HG03558 (cell line): ENCODE measurements around the gene ARHGAP32.

Experiments used
- ATAC-seq: cut with Tn5 transposase; IDR thresholded peaks from one replicate; pipeline ENCODE4 v1.9.1; 2021; ENCODE audit warnings: moderate number of reproducible peaks; ENCODE audit not compliant: unreplicated experiment; ENCODE audit errors: extremely low read depth

ARHGAP32 gene

GRCh38 chr11:129192150-129192549 lies at the start of gene ARHGAP32:
ARHGAP32 (minus strand) TSS chr11:129192325; CDS start chr11:129192198, 127 bp downstream.
- no peak for ATAC-seq

- ATAC-seq = no peak
Observed at GRCh38 chr11:129239207-129239606, 47.1 kb upstream of the ARHGAP32 start.

GRCh38 chr11:129237880-129238638 lies 45.9 kb upstream of the ARHGAP32 start:
- no peak for ATAC-seq

GRCh38 chr11:129237456-129237855 lies 45.3 kb upstream of the ARHGAP32 start:
- no peak for ATAC-seq

- ATAC-seq = no peak
Observed at GRCh38 chr11:129236850-129237249, 44.7 kb upstream of the ARHGAP32 start.

- ATAC-seq = no peak
Observed at GRCh38 chr11:129234978-129235377, 42.9 kb upstream of the ARHGAP32 start.

GRCh38 chr11:129230006-129230405 lies 37.9 kb upstream of the ARHGAP32 start:
- no peak for ATAC-seq

DNA sequence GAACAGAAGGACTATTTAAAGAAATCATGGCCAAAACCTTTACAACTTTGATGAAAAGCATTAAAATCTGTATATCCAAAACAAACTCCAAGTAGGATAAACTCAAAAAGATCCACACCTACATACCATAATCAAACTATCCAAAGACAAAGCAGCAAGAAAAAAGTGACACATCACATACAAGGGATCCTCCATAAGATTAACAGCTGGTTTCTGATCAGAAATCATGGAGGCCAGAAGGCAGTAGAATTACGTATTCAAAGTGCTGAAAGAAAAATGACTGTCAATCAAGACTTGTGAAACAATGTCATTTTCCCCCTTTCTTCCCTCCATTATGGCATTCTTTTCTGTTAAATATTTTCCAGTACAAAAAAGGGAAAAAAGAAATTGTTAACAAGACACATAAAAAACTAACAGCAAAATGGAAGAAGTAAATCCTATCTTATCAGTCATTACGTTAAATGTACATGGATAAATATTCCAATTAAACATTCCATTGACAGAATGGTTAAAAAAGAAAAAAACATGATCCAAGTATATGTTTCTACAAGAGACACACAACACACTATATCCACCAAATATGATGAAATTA lies 34.2 kb upstream of the ARHGAP32 start:
- ATAC-seq = no peak

DNA sequence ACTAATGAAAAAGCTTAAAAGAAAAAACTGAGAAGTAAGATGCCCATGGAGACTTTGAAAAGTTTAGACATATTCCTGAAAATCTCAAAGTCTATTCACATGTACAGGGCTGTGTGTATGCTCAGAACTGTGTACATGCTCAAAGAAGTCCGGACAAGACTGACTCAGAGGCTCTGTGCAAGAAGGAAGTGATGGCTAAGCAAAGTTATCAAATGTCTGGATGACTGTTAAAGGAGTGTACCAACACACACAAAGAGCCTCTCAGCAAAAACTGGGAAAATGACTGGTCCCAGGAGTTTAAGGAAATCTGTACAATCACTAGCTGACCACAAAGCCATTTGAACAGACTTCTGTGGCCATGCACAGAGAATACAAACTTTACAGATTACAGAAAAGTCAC lies 33.1 kb upstream of the ARHGAP32 start:
- no peak for ATAC-seq

GRCh38 chr11:129224538-129224937 lies 32.4 kb upstream of the ARHGAP32 start:
- no peak for ATAC-seq

DNA sequence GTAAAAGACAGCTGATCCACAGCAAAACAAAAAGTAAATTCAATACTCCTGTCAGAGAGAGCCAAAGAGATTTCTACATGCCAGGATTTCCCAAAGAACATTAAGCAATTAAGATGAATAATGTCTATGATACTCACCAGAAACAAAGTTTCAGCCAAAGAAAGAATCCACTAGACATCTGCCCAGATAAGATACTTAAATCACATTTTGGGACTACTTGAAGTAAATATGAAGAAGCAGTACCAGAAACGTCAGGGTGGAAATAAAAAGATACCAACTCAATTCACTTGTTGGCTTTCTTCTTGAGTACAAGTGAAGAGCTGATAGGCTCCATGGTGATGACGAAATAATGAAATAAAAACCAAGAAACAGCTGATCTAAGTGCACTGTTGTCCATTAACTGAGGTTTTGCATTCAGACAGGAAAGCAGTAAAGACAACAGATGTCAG lies 31.6 kb upstream of the ARHGAP32 start:
- ATAC-seq = no peak

DNA sequence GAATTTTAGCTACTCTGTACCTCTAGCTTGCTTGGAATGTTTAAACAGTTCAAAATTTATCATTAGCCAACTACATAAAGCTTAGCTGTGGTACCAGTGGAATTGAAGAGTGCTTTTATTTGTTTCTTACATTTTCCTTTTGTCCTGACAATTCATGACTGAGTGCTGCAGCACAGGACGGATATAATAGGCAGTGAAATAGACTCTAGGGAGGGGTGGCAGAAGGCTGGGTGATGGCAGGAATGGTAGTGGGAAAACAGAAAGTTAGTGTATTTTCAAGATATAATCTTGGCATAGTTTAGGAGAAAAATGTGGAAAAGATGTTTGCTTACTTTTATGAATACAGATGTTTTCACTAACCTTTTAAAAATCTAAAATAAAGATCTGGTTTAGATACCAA lies 31.1 kb upstream of the ARHGAP32 start:
- ATAC-seq = no peak

GRCh38 chr11:129222158-129222557 lies 30.0 kb upstream of the ARHGAP32 start:
- ATAC-seq = no peak

- ATAC-seq = no peak
Observed at GRCh38 chr11:129215506-129216245, 23.6 kb upstream of the ARHGAP32 start.

- ATAC-seq = no peak
Observed at GRCh38 chr11:129214710-129215295, 22.7 kb upstream of the ARHGAP32 start.

GRCh38 chr11:129213261-129213660 lies 21.1 kb upstream of the ARHGAP32 start:
- ATAC-seq = no peak

DNA sequence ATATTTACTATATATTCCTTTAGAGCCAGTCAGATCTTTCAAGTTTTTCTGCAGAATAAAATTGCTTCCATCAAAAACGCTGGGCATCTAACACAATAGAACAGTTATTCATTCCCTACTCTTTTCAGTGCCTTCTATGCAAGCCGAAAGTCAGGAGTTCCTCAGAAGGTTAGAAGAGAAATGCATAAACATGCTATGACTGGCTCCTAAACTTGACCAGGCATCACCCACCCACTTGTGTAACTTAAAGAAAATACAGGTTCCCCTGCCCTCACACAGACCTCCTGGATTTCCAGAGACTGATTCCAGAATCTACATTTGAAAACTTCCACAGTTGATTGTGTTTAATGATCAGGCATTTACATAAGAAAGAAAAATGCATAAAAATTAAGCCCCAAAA lies 19.3 kb upstream of the ARHGAP32 start:
- no peak for ATAC-seq

GRCh38 chr11:129210831-129211181 lies 18.7 kb upstream of the ARHGAP32 start:
- no peak for ATAC-seq

- no peak for ATAC-seq
Observed at GRCh38 chr11:129209891-129210830, 18.0 kb upstream of the ARHGAP32 start.

GRCh38 chr11:129208863-129209262 lies 16.7 kb upstream of the ARHGAP32 start:
- ATAC-seq = no peak
